Peyer's patch (tissue), 4 donors: ENCODE data around the gene PCDHA11. TPM values are rescaled to one million over a fixed set of nuclear protein-coding genes. Genes with fewer than 3 reads are reported as not detected.

Experiments
- DNase-seq, 3 donors: peaks; one replicate each; pipeline ENCODE4 v3.0.0-alpha.2; 2017 to 2019
- H3K27ac ChIP-seq, 4 donors: fragments of 200-600 bp; sonication (generic); one replicate each; pipeline ENCODE4 v1.5.1; 2016 to 2019
- H3K27me3 ChIP-seq, 2 donors: fragments of 200-600 bp; sonication (generic); one replicate each; pipeline ENCODE4 v1.5.1; 2019
- H3K36me3 ChIP-seq, 3 donors: fragments of 200-600 bp; sonication (generic); one replicate each; pipeline ENCODE4 v1.5.1; 2016 to 2019
- H3K4me1 ChIP-seq, 4 donors: fragments of 200-600 bp; sonication (generic); one replicate each; pipeline ENCODE4 v1.5.1; 2016 to 2019
- H3K4me3 ChIP-seq, 4 donors: fragments of 200-600 bp; sonication (generic); 1 replicate in 3 of 4; 2 replicates in 1 of 4; pipeline ENCODE4 v1.5.1; 2016 to 2019; ENCODE audit warnings: mild to moderate bottlenecking in 1 of 4
- H3K9me3 ChIP-seq, 4 donors: fragments of 200-600 bp; sonication (generic); one replicate each; pipeline ENCODE4 v1.5.1; 2016 to 2019; ENCODE audit warnings: mild to moderate bottlenecking in 1 of 4
- POLR2A ChIP-seq, 2 donors: fragments of 450-650 bp; IDR thresholded peaks; one replicate each; pipeline ENCODE4 v1.5.1; 2017; ENCODE audit warnings: antibody characterized with exemption in 2 of 2, mild to moderate bottlenecking in 2 of 2, moderate library complexity in 2 of 2
- total RNA-seq, 4 donors: library from RNA; depleted of rRNA; stranded (reverse); fragments of >200 nt; gene quantifications; one replicate each; pipeline ENCODE4 v1.1.0, GENCODE V29; 2016
- TF ChIP-seq, protein P1 (sequence below), 6 experiments: fragments of 450-650 bp in 4 of 6; fragments of 200-600 bp in 2 of 6; sonication (generic) in 1 of 6; IDR thresholded peaks; one replicate each; pipeline ENCODE4 v1.5.1; 2017 to 2019; ENCODE audit warnings: antibody characterized with exemption in 6 of 6, mild to moderate bottlenecking in 3 of 6, moderate library complexity in 1 of 6

PCDHA11 gene
- total RNA-seq, 4 donors from 2014 or later: 0.27 to 5.8 (median 0.40) TPM

DNA sequence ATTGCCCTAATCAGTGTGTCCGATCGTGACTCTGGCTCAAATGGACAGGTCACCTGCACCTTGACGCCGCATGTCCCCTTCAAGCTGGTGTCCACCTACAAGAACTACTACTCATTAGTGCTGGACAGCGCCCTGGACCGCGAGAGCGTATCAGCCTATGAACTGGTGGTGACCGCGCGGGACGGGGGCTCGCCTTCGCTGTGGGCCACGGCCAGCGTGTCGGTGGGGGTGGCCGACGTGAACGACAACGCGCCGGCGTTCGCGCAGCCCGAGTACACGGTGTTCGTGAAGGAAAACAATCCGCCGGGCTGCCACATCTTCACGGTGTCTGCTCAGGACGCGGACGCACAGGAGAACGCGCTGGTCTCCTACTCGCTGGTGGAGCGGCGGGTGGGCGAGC, 14.6 kb downstream of the PCDHA11 start:
- DNase-seq: no peak
- Histone ChIP-seq H3K27ac (no peak overlapping the region), H3K9me3 (peaks cover 0 to 16% (median 0%) of the 10 kb centered on the region in 4 donors)

DNA sequence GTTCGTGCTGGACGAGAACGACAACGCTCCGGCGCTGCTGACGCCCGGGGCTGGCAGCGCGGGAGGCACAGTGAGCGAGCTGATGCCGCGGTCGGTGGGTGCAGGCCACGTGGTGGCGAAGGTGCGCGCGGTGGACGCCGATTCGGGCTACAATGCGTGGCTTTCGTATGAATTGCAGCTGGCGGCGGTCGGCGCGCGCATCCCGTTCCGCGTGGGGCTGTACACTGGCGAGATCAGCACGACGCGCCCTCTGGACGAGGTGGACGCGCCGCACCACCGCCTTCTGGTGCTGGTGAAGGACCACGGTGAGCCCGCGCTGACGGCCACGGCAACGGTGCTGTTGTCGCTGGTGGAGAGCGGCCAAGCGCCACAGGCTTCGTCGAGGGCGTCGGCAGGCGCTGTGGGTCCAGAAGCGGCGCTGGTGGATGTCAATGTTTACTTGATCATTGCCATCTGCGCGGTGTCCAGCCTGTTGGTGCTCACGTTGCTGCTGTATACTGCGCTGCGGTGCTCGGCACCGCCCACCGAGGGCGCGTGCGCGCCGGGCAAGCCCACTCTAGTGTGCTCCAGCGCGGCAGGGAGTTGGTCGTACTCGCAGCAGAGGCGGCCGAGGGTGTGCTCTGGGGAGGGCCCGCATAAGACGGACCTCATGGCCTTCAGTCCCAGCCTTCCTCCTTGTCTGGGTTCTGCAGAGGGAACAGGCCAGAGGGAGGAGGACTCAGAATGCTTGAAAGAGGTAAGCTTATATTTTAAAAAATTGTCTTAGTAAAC, 15.4 kb downstream of the PCDHA11 start:
- H3K27ac ChIP-seq: no peak overlapping the region
- no peaks in the 10 kb centered on the region for H3K36me3 ChIP-seq

More for the DNA sequence above, 14.6 kb downstream of the PCDHA11 start:
- TF ChIP-seq, protein P1, sequence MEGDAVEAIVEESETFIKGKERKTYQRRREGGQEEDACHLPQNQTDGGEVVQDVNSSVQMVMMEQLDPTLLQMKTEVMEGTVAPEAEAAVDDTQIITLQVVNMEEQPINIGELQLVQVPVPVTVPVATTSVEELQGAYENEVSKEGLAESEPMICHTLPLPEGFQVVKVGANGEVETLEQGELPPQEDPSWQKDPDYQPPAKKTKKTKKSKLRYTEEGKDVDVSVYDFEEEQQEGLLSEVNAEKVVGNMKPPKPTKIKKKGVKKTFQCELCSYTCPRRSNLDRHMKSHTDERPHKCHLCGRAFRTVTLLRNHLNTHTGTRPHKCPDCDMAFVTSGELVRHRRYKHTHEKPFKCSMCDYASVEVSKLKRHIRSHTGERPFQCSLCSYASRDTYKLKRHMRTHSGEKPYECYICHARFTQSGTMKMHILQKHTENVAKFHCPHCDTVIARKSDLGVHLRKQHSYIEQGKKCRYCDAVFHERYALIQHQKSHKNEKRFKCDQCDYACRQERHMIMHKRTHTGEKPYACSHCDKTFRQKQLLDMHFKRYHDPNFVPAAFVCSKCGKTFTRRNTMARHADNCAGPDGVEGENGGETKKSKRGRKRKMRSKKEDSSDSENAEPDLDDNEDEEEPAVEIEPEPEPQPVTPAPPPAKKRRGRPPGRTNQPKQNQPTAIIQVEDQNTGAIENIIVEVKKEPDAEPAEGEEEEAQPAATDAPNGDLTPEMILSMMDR (IDR thresholded peaks at IDR 0.05): no peak
- TF ChIP-seq POLR2A (IDR thresholded peaks at IDR 0.05): no peak
- Histone ChIP-seq H3K4me3 (no peak overlapping the region), H3K27me3 (no peaks in the 10 kb centered on the region), H3K36me3 (no peaks in the 10 kb centered on the region), H3K4me1 (no peaks in the 10 kb centered on the region)

DNA sequence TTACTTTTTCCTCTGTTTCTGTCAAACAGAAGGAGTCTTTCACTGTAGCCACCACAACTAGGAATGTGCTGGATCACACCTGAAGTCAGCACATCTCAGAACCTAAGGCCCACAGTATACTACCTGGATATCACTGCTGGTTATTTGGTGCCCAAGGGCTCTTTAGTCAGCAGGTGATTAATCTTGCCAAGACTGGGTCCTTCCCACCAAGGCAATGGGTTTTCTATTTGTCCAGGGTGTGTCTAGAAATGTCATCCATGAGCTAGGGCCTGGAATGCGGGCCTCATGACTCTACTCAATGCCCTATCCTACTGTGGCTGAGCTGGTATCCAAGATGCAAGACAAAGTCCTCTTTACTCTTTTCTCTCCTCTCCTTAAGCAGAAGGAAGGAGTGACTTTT, 47.6 kb downstream of the PCDHA11 start:
- TF ChIP-seq POLR2A (IDR thresholded peaks at IDR 0.05): no peak
- TF ChIP-seq, protein P1 (IDR thresholded peaks at IDR 0.05): no peak
- H3K4me3 ChIP-seq: no peak overlapping the region
- H3K36me3 ChIP-seq: no peaks in the 10 kb centered on the region
- H3K4me1 ChIP-seq: no peaks in the 10 kb centered on the region
- no peak for DNase-seq
- H3K27ac ChIP-seq: no peak overlapping the region
- no peaks in the 10 kb centered on the region for H3K27me3 ChIP-seq
- no peaks in the 10 kb centered on the region for H3K9me3 ChIP-seq

More for the DNA sequence above, 15.4 kb downstream of the PCDHA11 start:
- H3K4me1 ChIP-seq: no peaks in the 10 kb centered on the region
- H3K27me3 ChIP-seq: no peaks in the 10 kb centered on the region
- no peak for DNase-seq
- TF ChIP-seq, protein P1 (IDR thresholded peaks at IDR 0.05): no peak
- no peak for TF ChIP-seq POLR2A (IDR thresholded peaks at IDR 0.05)
- H3K4me3 ChIP-seq: no peak overlapping the region
- H3K9me3 ChIP-seq: peaks cover 0 to 16% (median 0%) of the 10 kb centered on the region in 4 donors

Other genes with a start within 250 kb of the PCDHA11 start
- 10 to 100 TPM in 2 of 4 donors, 1 to 10 TPM in 2; 3.3 to 16.0 (median 7.4) TPM for gene CD14, start 235.8 kb upstream of the PCDHA11 start, total RNA-seq
- gene TMCO6, start 229.5 kb upstream of the PCDHA11 start, total RNA-seq: 10 to 100 TPM; 21.9 to 90.9 (median 42.2) TPM
- gene NDUFA2, start 221.3 kb upstream of the PCDHA11 start, total RNA-seq: 10 to 100 TPM; 51.2 to 90.2 (median 69.6) TPM
- gene IK, start 221.1 kb upstream of the PCDHA11 start, total RNA-seq: 100 to 1,000 TPM in 1 of 4 donors, 10 to 100 TPM in 3; 40.5 to 167 (median 82.8) TPM
- 10 to 100 TPM; 31.3 to 66.8 (median 39.7) TPM for gene WDR55, start 204.1 kb upstream of the PCDHA11 start, total RNA-seq
- gene DND1, start 195.4 kb upstream of the PCDHA11 start, total RNA-seq: 1 to 10 TPM in 3 of 4 donors, not detected in 1; 3.7 to 5.0 (median 3.8) TPM
- 10 to 100 TPM; 24.3 to 55.3 (median 46.1) TPM for gene HARS1, start 177.6 kb upstream of the PCDHA11 start, total RNA-seq
- gene HARS2, start 177.5 kb upstream of the PCDHA11 start, total RNA-seq: 10 to 100 TPM; 21.5 to 49.6 (median 42.4) TPM
- 10 to 100 TPM; 17.3 to 21.7 (median 21.1) TPM for gene ZMAT2, start 168.5 kb upstream of the PCDHA11 start, total RNA-seq
- not detected for gene PCDHA1, start 82.8 kb upstream of the PCDHA11 start, total RNA-seq
- gene PCDHA2, start 74.1 kb upstream of the PCDHA11 start, total RNA-seq: not detected
- under 1 TPM in 1 of 4 donors, not detected in 3; 0.27 TPM for gene PCDHA3, start 67.9 kb upstream of the PCDHA11 start, total RNA-seq
- gene PCDHA4, start 61.9 kb upstream of the PCDHA11 start, total RNA-seq: 1 to 10 TPM in 1 of 4 donors, under 1 TPM in 1, not detected in 2; 0.54 to 2.6 TPM
- gene PCDHA5, start 47.3 kb upstream of the PCDHA11 start, total RNA-seq: under 1 TPM in 3 of 4 donors, not detected in 1; 0.27 to 0.88 (median 0.38) TPM
- under 1 TPM in 3 of 4 donors, not detected in 1; 0.35 to 0.57 (median 0.54) TPM for gene PCDHA6, start 41.0 kb upstream of the PCDHA11 start, total RNA-seq
- 1 to 10 TPM in 2 of 4 donors, under 1 TPM in 1, not detected in 1; 0.27 to 1.7 (median 1.2) TPM for gene PCDHA7, start 34.7 kb upstream of the PCDHA11 start, total RNA-seq
- 1 to 10 TPM in 1 of 4 donors, not detected in 3; 5.0 TPM for gene PCDHA8, start 27.8 kb upstream of the PCDHA11 start, total RNA-seq
- gene PCDHA9, start 20.6 kb upstream of the PCDHA11 start, total RNA-seq: under 1 TPM in 1 of 4 donors, not detected in 3; 0.83 TPM
- gene PCDHA10, start 13.1 kb upstream of the PCDHA11 start, total RNA-seq: 1 to 10 TPM in 1 of 4 donors, under 1 TPM in 3; 0.38 to 5.8 (median 0.46) TPM
- 1 to 10 TPM in 1 of 4 donors, under 1 TPM in 2, not detected in 1; 0.27 to 1.1 (median 0.83) TPM for gene PCDHA12, start 6.4 kb downstream of the PCDHA11 start, total RNA-seq
- 1 to 10 TPM in 1 of 4 donors, under 1 TPM in 1, not detected in 2; 0.27 to 3.3 TPM for gene PCDHA13, start 13.2 kb downstream of the PCDHA11 start, total RNA-seq
- gene PCDHAC1, start 57.3 kb downstream of the PCDHA11 start, total RNA-seq: 1 to 10 TPM in 1 of 4 donors, under 1 TPM in 1, not detected in 2; 0.54 to 2.5 TPM
- 1 to 10 TPM in 1 of 4 donors, under 1 TPM in 3; 0.18 to 1.7 (median 0.43) TPM for gene PCDHAC2, start 97.5 kb downstream of the PCDHA11 start, total RNA-seq
- not detected for gene PCDHB1, start 182.4 kb downstream of the PCDHA11 start, total RNA-seq
- 1 to 10 TPM in 1 of 4 donors, under 1 TPM in 3; 0.35 to 1.3 (median 0.65) TPM for gene PCDHB2, start 225.7 kb downstream of the PCDHA11 start, total RNA-seq
- gene PCDHB3, start 231.5 kb downstream of the PCDHA11 start, total RNA-seq: 1 to 10 TPM in 2 of 4 donors, under 1 TPM in 1, not detected in 1; 0.70 to 4.1 (median 1.1) TPM